HG02588 (cell line): ENCODE measurements around the gene MYRIP.

ENCODE experiments used
- ATAC-seq: cut with Tn5 transposase; IDR thresholded peaks from one replicate; pipeline ENCODE4 v1.9.1; 2021; ENCODE audit warnings: mild to moderate bottlenecking, moderate library complexity; ENCODE audit not compliant: unreplicated experiment

Gene MYRIP

DNA sequence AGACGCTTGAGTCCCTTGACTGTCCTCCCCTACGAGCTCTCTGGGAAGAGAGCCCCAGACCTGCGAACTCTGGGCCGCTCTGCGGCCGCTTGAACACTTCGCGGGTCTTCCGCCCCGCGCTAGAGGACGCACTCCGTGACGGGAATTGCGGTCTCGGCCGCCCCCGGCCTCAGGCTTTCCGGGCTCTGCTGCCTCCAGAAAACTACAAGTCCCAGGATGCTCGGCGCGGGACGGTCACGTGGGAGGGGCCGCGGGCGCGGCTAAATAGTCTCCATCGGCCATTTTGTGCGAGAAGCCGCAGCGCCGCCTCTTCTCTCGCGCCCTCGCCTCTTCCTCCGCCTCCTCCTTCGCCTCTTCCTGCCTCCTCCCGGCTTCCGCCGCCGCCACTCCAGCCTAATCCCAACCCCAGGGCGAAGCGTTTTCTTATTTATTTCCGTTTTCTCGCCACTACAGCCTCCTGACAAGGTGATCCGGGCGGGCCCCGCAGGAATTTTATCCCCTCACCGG, 500.1 kb downstream of the MYRIP start, which contains the start of gene EIF1B:
EIF1B (plus strand) TSS at position 290 of the 507 bp plus-strand sequence. CDS start 235 bp downstream, outside the sequence.
- ATAC-seq = peak; percentile 95
